Measurements from ENCODE around the gene PGM5.
A peak's percentile ranks its signal among the peaks of the same experiment; 100 is the strongest.

PGM5 gene

GRCh38 chr9:68538200-68538599 lies 181.8 kb downstream of the PGM5 start:
- H3K4me1 ChIP-seq (ENCODE audit: control insufficient read depth, insufficient read depth, low read length) = no peaks in the 10 kb centered on the region
- no peak overlapping the region for H3K27ac ChIP-seq (ENCODE audit: extremely low read depth, low read depth, low read length)
- TF ChIP-seq ZFP69B (tag by site-specific recombination; IDR thresholded peaks at IDR 0.05) (no peak), ZNF2 (tag by site-specific recombination; IDR thresholded peaks at IDR 0.05) (no peak), ZBTB6 (tag by site-specific recombination; IDR thresholded peaks at IDR 0.05) (no peak), ZEB2 (tag by site-specific recombination; IDR thresholded peaks at IDR 0.05) (no peak), PBX3 (CRISPR knock-in tag; IDR thresholded peaks at IDR 0.05) (no peak)
- ChIA-PET POLR2A (no interaction called here), CTCF (interaction anchor here (0.6 to 2.1 kb wide), 2 partner anchors 30 to 411 kb away, joined by 5 to 8 read pairs; no protein-coding TSS in a partner anchor)
- H3K9me3 ChIP-seq (ENCODE audit: control insufficient read depth, insufficient read depth, low read depth, low read length) = no peaks in the 10 kb centered on the region
- no peak overlapping the region for H3K4me3 ChIP-seq (ENCODE audit: low read depth, low read length)
- no peaks in the 10 kb centered on the region for H3K36me3 ChIP-seq (ENCODE audit: control insufficient read depth in 2 of 2, insufficient read depth in 1 of 2, low read length in 2 of 2)

GRCh38 chr9:68540712-68541535 lies 184.5 kb downstream of the PGM5 start, which contains the start of gene TMEM252:
Gene TMEM252 (minus strand): TSS chr9:68540883. CDS start chr9:68540814, 69 bp downstream.
- Histone ChIP-seq H3K4me1 (ENCODE audit: control insufficient read depth, insufficient read depth, low read length) (no peaks in the 10 kb centered on the region), H3K36me3 (ENCODE audit: control insufficient read depth in 2 of 2, insufficient read depth in 1 of 2, low read length in 2 of 2) (no peaks in the 10 kb centered on the region), H3K4me3 (ENCODE audit: low read depth, low read length) (no peak within 1 kb of the TSS), H3K9me3 (ENCODE audit: control insufficient read depth, insufficient read depth, low read depth, low read length) (no peaks in the 10 kb centered on the region), H3K27ac (ENCODE audit: extremely low read depth, low read depth, low read length) (no peak within 1 kb of the TSS)
- TF ChIP-seq GLIS1 (tag by site-specific recombination; IDR thresholded peaks at IDR 0.05) = peak; percentile 83
- TF ChIP-seq ZNF146 (tag by site-specific recombination; IDR thresholded peaks at IDR 0.05) = no peak
- TF ChIP-seq ZNF449 (tag by site-specific recombination; IDR thresholded peaks at IDR 0.05) = no peak
- 0 out of 2 replicates have a peak, but pooled peaks have one; percentile 10 for TF ChIP-seq ZIC2 (tag by site-specific recombination; IDR thresholded peaks at IDR 0.05)
- TF ChIP-seq ZNF266 (tag by site-specific recombination; IDR thresholded peaks at IDR 0.05; ENCODE audit: low read depth) = no peak
- ChIA-PET CTCF (interaction anchor here (1.5 to 1.8 kb wide), 2 partner anchors 22 to 27 kb away, joined by 4 to 6 read pairs; no protein-coding TSS in a partner anchor), POLR2A (interaction anchor here (1.0 kb wide), 1 partner anchor 67 kb away, joined by 3 read pairs; no protein-coding TSS in a partner anchor)

- ChIA-PET POLR2A (interaction anchor here (1.0 kb wide), 1 partner anchor 67 kb away, joined by 3 read pairs; no protein-coding TSS in a partner anchor), CTCF (interaction anchor here (1.5 to 1.8 kb wide), 2 partner anchors 21 to 26 kb away, joined by 4 to 6 read pairs; no protein-coding TSS in a partner anchor)
- Histone ChIP-seq H3K9me3 (ENCODE audit: control insufficient read depth, insufficient read depth, low read depth, low read length) (no peaks in the 10 kb centered on the region), H3K27ac (ENCODE audit: extremely low read depth, low read depth, low read length) (no peak overlapping the region), H3K4me3 (ENCODE audit: low read depth, low read length) (no peak overlapping the region), H3K4me1 (ENCODE audit: control insufficient read depth, insufficient read depth, low read length) (no peaks in the 10 kb centered on the region), H3K36me3 (ENCODE audit: control insufficient read depth in 2 of 2, insufficient read depth in 1 of 2, low read length in 2 of 2) (no peaks in the 10 kb centered on the region)
- no peak for TF ChIP-seq HOXA7 (CRISPR knock-in tag; IDR thresholded peaks at IDR 0.05; ENCODE audit: borderline replicate concordance)
These were observed 185.2 kb downstream of the PGM5 start for GRCh38 chr9:68541568-68541967.

GRCh38 chr9:68545033-68545705 lies 188.8 kb downstream of the PGM5 start:
- H3K4me1 ChIP-seq (ENCODE audit: control insufficient read depth, insufficient read depth, low read length) = no peaks in the 10 kb centered on the region
- no peak overlapping the region for H3K27ac ChIP-seq (ENCODE audit: extremely low read depth, low read depth, low read length)
- CTCF ChIA-PET = interaction anchor here (1.2 kb wide), 1 partner anchor 23 kb away, joined by 4 read pairs; no protein-coding TSS in a partner anchor
- H3K4me3 ChIP-seq (ENCODE audit: low read depth, low read length) = no peak overlapping the region
- H3K36me3 ChIP-seq (ENCODE audit: control insufficient read depth in 2 of 2, insufficient read depth in 1 of 2, low read length in 2 of 2) = no peaks in the 10 kb centered on the region
- POLR2A ChIA-PET = no interaction called here
- no peaks in the 10 kb centered on the region for H3K9me3 ChIP-seq (ENCODE audit: control insufficient read depth, insufficient read depth, low read depth, low read length)
- TF ChIP-seq ZNF239 (tag by site-specific recombination; IDR thresholded peaks at IDR 0.05) (no peak), ZNF510 (tag by site-specific recombination; IDR thresholded peaks at IDR 0.05; ENCODE audit: insufficient replicate concordance) (no peak), ZBTB48 (tag by site-specific recombination; IDR thresholded peaks at IDR 0.05) (no peak), ZNF132 (tag by site-specific recombination; IDR thresholded peaks at IDR 0.05; ENCODE audit: borderline replicate concordance) (no peak), RBAK (tag by site-specific recombination; IDR thresholded peaks at IDR 0.05) (no peak), HOXA7 (CRISPR knock-in tag; IDR thresholded peaks at IDR 0.05; ENCODE audit: borderline replicate concordance) (no peak), ZNF645 (tag by site-specific recombination; IDR thresholded peaks at IDR 0.05) (no peak), ZNF366 (tag by site-specific recombination; conservative IDR thresholded peaks at IDR 0.05) (no peak), ZSCAN16 (tag by site-specific recombination; IDR thresholded peaks at IDR 0.05) (no peak)
